ENCODE measurements around the gene EGR2. TPM values are rescaled to one million over a fixed set of nuclear protein-coding genes. Genes with fewer than 3 reads are reported as not detected.

Gene EGR2
- total RNA-seq, 1 donor from 2014 or later, result 12.1 TPM

DNA sequence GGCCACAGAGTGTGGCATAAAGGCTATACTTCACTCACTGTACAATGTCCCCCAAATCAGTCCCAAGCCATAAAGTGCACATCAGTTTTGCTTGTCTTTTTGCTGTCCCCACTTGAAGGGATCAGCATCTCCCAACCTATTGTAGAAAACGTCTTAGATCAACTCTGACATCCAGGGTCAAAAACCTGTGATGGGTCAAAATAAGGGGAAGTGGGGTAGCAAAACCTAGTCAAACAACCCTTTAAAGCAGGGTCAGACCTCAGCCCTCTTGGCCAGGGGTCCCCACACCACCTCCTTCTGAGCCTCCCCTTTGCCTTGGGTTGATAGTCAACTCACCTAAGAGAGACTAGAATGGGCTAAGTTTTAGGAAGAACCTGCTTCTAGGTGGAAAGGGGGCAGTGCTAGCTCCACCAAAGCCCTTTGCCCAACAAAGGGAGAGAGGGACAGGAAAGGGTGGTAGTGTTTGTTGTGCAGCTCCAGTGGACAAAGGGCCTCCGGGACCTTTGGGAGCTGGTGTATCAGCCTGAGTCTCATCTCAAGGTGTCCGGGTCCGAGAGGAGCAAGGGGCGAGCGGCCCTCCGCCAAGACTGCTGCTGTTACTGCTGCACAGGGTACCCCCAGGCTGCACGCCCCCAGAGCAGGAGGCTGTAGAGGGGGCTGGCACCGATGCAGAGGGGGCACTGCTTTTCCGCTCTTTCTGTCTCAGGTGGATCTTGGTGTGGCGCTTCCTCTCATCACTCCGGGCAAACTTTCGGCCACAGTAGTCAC, 3.3 kb downstream of the EGR2 start:
- H2AFZ ChIP-seq (ENCODE audit: low read depth, low read length), result no peak overlapping the region
- FAIRE-seq, result no peak
- Mint-ChIP-seq H3K36me3 (ENCODE audit: low read depth, unreplicated experiment) (peaks cover 12% of the 10 kb centered on the region), H3K4me1 (ENCODE audit: low read depth, unreplicated experiment) (peaks cover 37% of the 10 kb centered on the region), H3K9me3 (ENCODE audit: unreplicated experiment) (no peaks in the 10 kb centered on the region), H3K27ac (ENCODE audit: unreplicated experiment) (no peak overlapping the region), H3K27me3 (ENCODE audit: low read depth, unreplicated experiment) (peaks cover 14% of the 10 kb centered on the region), H3K4me3 (ENCODE audit: unreplicated experiment) (peak overlapping the region; percentile 27)
- no peak for TF ChIP-seq EZH2 (IDR thresholded peaks at IDR 0.05; ENCODE audit: insufficient read depth, low read length)
- TF ChIP-seq, protein P1, sequence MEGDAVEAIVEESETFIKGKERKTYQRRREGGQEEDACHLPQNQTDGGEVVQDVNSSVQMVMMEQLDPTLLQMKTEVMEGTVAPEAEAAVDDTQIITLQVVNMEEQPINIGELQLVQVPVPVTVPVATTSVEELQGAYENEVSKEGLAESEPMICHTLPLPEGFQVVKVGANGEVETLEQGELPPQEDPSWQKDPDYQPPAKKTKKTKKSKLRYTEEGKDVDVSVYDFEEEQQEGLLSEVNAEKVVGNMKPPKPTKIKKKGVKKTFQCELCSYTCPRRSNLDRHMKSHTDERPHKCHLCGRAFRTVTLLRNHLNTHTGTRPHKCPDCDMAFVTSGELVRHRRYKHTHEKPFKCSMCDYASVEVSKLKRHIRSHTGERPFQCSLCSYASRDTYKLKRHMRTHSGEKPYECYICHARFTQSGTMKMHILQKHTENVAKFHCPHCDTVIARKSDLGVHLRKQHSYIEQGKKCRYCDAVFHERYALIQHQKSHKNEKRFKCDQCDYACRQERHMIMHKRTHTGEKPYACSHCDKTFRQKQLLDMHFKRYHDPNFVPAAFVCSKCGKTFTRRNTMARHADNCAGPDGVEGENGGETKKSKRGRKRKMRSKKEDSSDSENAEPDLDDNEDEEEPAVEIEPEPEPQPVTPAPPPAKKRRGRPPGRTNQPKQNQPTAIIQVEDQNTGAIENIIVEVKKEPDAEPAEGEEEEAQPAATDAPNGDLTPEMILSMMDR (IDR thresholded peaks at IDR 0.05; ENCODE audit: insufficient read depth, low read depth, low read length), result no peak
- H3K9ac ChIP-seq (ENCODE audit: low read length), result no peak overlapping the region
- peaks cover 25% of the 10 kb centered on the region for H3K4me1 ChIP-seq (ENCODE audit: insufficient read depth, low read length)
- no peak overlapping the region for H3K27ac ChIP-seq (ENCODE audit: low read depth, low read length)
- DNase-seq (ENCODE audit: low read depth), result no peak
- H3K4me2 ChIP-seq (ENCODE audit: low read length), result no peak overlapping the region
- H3K27me3 ChIP-seq (ENCODE audit: insufficient read depth, low read length), result peaks cover 24% of the 10 kb centered on the region
- H3K9me3 ChIP-seq (ENCODE audit: insufficient read depth, low read depth, low read length), result no peaks in the 10 kb centered on the region
- H3K36me3 ChIP-seq (ENCODE audit: insufficient read depth, low read length), result peaks cover 2% of the 10 kb centered on the region
- H3K79me2 ChIP-seq (ENCODE audit: insufficient read depth, low read length), result peaks cover 10% of the 10 kb centered on the region
- H3K4me3 ChIP-seq (ENCODE audit: insufficient read depth, low read depth, low read length), result no peak overlapping the region
- H4K20me1 ChIP-seq (ENCODE audit: insufficient read depth, low read length), result peaks cover 53% of the 10 kb centered on the region

DNA sequence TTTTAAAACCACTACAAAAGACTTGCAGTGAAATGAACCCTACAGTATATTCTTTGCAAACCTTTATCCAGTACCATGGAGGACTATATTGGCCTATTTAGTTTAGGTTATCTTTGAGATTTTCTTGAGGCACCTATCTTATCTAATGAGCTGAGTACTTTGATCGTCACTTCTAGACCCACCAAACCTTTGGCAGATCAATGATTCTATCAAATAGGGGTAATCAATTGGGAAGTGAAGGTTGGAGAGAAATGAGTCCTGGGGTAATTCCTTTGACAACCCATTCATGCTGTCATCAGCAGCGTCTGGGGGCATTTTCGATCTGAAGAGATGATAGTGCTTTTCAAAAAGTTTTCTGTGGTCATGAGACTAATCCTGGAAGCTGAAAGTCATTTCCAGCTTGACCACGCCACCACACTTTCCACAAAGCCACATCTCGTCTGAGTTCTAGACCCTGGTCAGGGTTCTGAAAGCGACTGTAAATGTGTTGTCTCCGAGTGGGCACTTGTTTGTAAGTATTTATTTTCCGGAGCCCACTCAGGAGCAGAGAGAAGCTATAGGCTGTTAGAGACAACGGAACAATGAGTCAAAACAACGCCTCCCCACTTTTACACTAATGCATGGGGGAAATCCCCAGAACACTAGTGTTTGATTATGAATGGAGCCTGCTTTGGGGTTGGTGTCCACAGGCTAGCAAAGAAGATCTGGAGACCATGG, 4.8 kb downstream of the EGR2 start:
- H3K27ac Mint-ChIP-seq (ENCODE audit: unreplicated experiment), result no peak overlapping the region
- FAIRE-seq, result no peak
- no peaks in the 10 kb centered on the region for H3K9me3 Mint-ChIP-seq (ENCODE audit: unreplicated experiment)

More for the DNA sequence above, 4.8 kb downstream of the EGR2 start:
- Histone ChIP-seq H2AFZ (ENCODE audit: low read depth, low read length) (no peak overlapping the region), H3K27ac (ENCODE audit: low read depth, low read length) (no peak overlapping the region), H3K27me3 (ENCODE audit: insufficient read depth, low read length) (peaks cover 24% of the 10 kb centered on the region), H3K9ac (ENCODE audit: low read length) (no peak overlapping the region), H4K20me1 (ENCODE audit: insufficient read depth, low read length) (peaks cover 68% of the 10 kb centered on the region), H3K4me2 (ENCODE audit: low read length) (no peak overlapping the region), H3K4me1 (ENCODE audit: insufficient read depth, low read length) (peaks cover 23% of the 10 kb centered on the region), H3K9me3 (ENCODE audit: insufficient read depth, low read depth, low read length) (no peaks in the 10 kb centered on the region), H3K79me2 (ENCODE audit: insufficient read depth, low read length) (peaks cover 25% of the 10 kb centered on the region), H3K4me3 (ENCODE audit: insufficient read depth, low read depth, low read length) (no peak overlapping the region), H3K36me3 (ENCODE audit: insufficient read depth, low read length) (peaks cover 2% of the 10 kb centered on the region)
- H3K36me3 Mint-ChIP-seq (ENCODE audit: low read depth, unreplicated experiment), result peaks cover 12% of the 10 kb centered on the region
- TF ChIP-seq, protein P1 (IDR thresholded peaks at IDR 0.05; ENCODE audit: insufficient read depth, low read depth, low read length), result no peak
- no peak for TF ChIP-seq EZH2 (IDR thresholded peaks at IDR 0.05; ENCODE audit: insufficient read depth, low read length)
- peaks cover 47% of the 10 kb centered on the region for H3K4me1 Mint-ChIP-seq (ENCODE audit: low read depth, unreplicated experiment)
- H3K4me3 Mint-ChIP-seq (ENCODE audit: unreplicated experiment), result peak overlapping the region; percentile 16
- DNase-seq (ENCODE audit: low read depth), result no peak
- peaks cover 14% of the 10 kb centered on the region for H3K27me3 Mint-ChIP-seq (ENCODE audit: low read depth, unreplicated experiment)
